Liver (tissue), 9 donors: ENCODE results near the gene DIABLO. TPM values are rescaled to one million over a fixed set of nuclear protein-coding genes. Genes with fewer than 3 reads are reported as not detected.

Source experiments
- DNase-seq: peaks from one replicate; pipeline ENCODE4 v3.0.0-alpha.2; 2017; ENCODE audit warnings: low spot score
- H3K27ac ChIP-seq, 2 donors: one replicate each; pipeline ENCODE4 v1.7.0; 2013; ENCODE audit warnings: inconsistent platforms in 2 of 2, low read length in 2 of 2, control low read depth in 1 of 2, low read depth in 1 of 2, mild to moderate bottlenecking in 1 of 2
- H3K27me3 ChIP-seq, 4 donors: one replicate each; pipeline versions ENCODE4 v1.6.1 to v1.7.0; 2013; ENCODE audit warnings: low read length in 3 of 4, inconsistent platforms in 1 of 4, mild to moderate bottlenecking in 1 of 4, moderate library complexity in 1 of 4; ENCODE audit not compliant: control insufficient read depth in 4 of 4, insufficient read depth in 4 of 4
- H3K36me3 ChIP-seq, 4 donors: one replicate each; pipeline versions ENCODE4 v1.6.1 to v1.7.0; 2013; ENCODE audit warnings: low read length in 3 of 4, mild to moderate bottlenecking in 3 of 4, low read depth in 1 of 4, moderate library complexity in 1 of 4; ENCODE audit not compliant: control insufficient read depth in 4 of 4, insufficient read depth in 3 of 4
- H3K4me1 ChIP-seq, 4 donors: one replicate each; pipeline versions ENCODE4 v1.6.1 to v1.7.0; 2013; ENCODE audit warnings: low read length in 3 of 4, mild to moderate bottlenecking in 3 of 4, moderate library complexity in 1 of 4; ENCODE audit not compliant: control insufficient read depth in 4 of 4, insufficient read depth in 4 of 4
- H3K4me3 ChIP-seq, 3 donors: one replicate each; pipeline versions ENCODE4 v1.6.1 to v1.7.0; 2013; ENCODE audit warnings: low read length in 3 of 3, control low read depth in 1 of 3, low read depth in 1 of 3, mild to moderate bottlenecking in 1 of 3
- H3K9ac ChIP-seq, 2 donors: one replicate each; pipeline ENCODE4 v1.7.0; 2013; ENCODE audit warnings: low read length in 2 of 2, mild to moderate bottlenecking in 2 of 2, moderate library complexity in 2 of 2, control low read depth in 1 of 2, low read depth in 1 of 2
- H3K9me3 ChIP-seq, 4 donors: one replicate each; pipeline versions ENCODE4 v1.6.1 to v1.7.0; 2013; ENCODE audit warnings: low read length in 3 of 4; ENCODE audit not compliant: control insufficient read depth in 4 of 4
- ATF3 ChIP-seq: IDR thresholded peaks from 2 replicates; pipeline ENCODE4 v1.6.1; 2016; ENCODE audit warnings: antibody characterized with exemption
- EGR1 ChIP-seq, 2 donors: IDR thresholded peaks; 2 replicates each; pipeline ENCODE4 v1.6.1; 2016 to 2018; ENCODE audit warnings: antibody characterized with exemption in 2 of 2, low read depth in 2 of 2
- FOXA1 ChIP-seq: IDR thresholded peaks from 2 replicates; pipeline ENCODE4 v1.6.1; 2016; ENCODE audit warnings: antibody characterized with exemption
- FOXA2 ChIP-seq: IDR thresholded peaks from 2 replicates; pipeline ENCODE4 v1.6.1; 2016; ENCODE audit warnings: antibody characterized with exemption
- GABPA ChIP-seq, 2 donors: IDR thresholded peaks in 1 of 2; conservative IDR thresholded peaks in 1 of 2; 2 replicates each; pipeline ENCODE4 v1.6.1; 2016; ENCODE audit warnings: antibody characterized with exemption in 2 of 2, mild to moderate bottlenecking in 1 of 2, moderate library complexity in 1 of 2
- HNF4A ChIP-seq, 2 donors: conservative IDR thresholded peaks; 2 replicates each; pipeline ENCODE4 v1.6.1; 2016; ENCODE audit warnings: antibody characterized with exemption in 2 of 2, mild to moderate bottlenecking in 2 of 2
- HNF4G ChIP-seq: IDR thresholded peaks from 2 replicates; pipeline ENCODE4 v1.6.1; 2016; ENCODE audit warnings: antibody characterized with exemption
- JUND ChIP-seq, 2 donors: IDR thresholded peaks; 2 replicates each; pipeline ENCODE4 v1.6.1; 2016; ENCODE audit warnings: antibody characterized with exemption in 2 of 2
- MAX ChIP-seq: IDR thresholded peaks from 2 replicates; pipeline ENCODE4 v1.6.1; 2016; ENCODE audit warnings: antibody characterized with exemption
- NR2F2 ChIP-seq: IDR thresholded peaks from 2 replicates; pipeline ENCODE4 v1.6.1; 2016; ENCODE audit warnings: antibody characterized with exemption
- RAD21 ChIP-seq, 2 donors: IDR thresholded peaks; 2 replicates each; pipeline ENCODE4 v1.6.1; 2016; ENCODE audit warnings: antibody characterized with exemption in 2 of 2, mild to moderate bottlenecking in 2 of 2
- RXRA ChIP-seq, 2 donors: IDR thresholded peaks; 2 replicates each; pipeline ENCODE4 v1.6.1; 2017 to 2018; ENCODE audit warnings: antibody characterized with exemption in 2 of 2, mild to moderate bottlenecking in 1 of 2
- SP1 ChIP-seq: IDR thresholded peaks from 2 replicates; pipeline ENCODE4 v1.6.1; 2018; ENCODE audit warnings: antibody characterized with exemption, mild to moderate bottlenecking
- TAF1 ChIP-seq: conservative IDR thresholded peaks from 2 replicates; pipeline ENCODE4 v1.6.1; 2016; ENCODE audit warnings: antibody characterized with exemption, mild to moderate bottlenecking
- YY1 ChIP-seq: IDR thresholded peaks from 2 replicates; pipeline ENCODE4 v1.6.1; 2016; ENCODE audit warnings: antibody characterized with exemption, mild to moderate bottlenecking
- ZBTB33 ChIP-seq: IDR thresholded peaks from 2 replicates; pipeline ENCODE4 v1.6.1; 2016; ENCODE audit warnings: antibody characterized with exemption
- WGBS: extraction: QIAGEN DNeasy Blood & Tissue Kit; methylation state at CpG from one replicate; pipeline ENCODE4 v1.1.7; 2013; 5-methylcytosine and 5-hydroxymethylcytosine counted together
- polyA plus RNA-seq, 2 donors: library from polyadenylated mRNA; stranded (reverse) in 1 of 2; unstranded in 1 of 2; fragments of 200-250 nt in 1 of 2; fragments of >200 nt in 1 of 2; fragmentation: Nextera tagmentation in 1 of 2; extraction: Ambion mirVana in 1 of 2; gene quantifications; one replicate each; pipeline versions ENCODE4 v1.2.1 to v1.2.3, GENCODE V29; 2013 to 2015
- total RNA-seq, 2 donors: library from RNA; depleted of rRNA; stranded (reverse); fragments of >200 nt; gene quantifications; one replicate each; pipeline ENCODE4 v1.2.3, GENCODE V29; 2014
- TF ChIP-seq, protein P1 (sequence below): IDR thresholded peaks from 2 replicates; pipeline ENCODE4 v1.6.1; 2016; ENCODE audit warnings: antibody characterized with exemption, mild to moderate bottlenecking
- donor health status: healthy.
- donor health status: healthy.
- donor health status: healthy.
- donor health status: healthy.
- donor health status: healthy.

Gene DIABLO
- total and polyA plus RNA-seq, 4 donors = 20.4 to 34.4 (median 28.5) TPM

DNA sequence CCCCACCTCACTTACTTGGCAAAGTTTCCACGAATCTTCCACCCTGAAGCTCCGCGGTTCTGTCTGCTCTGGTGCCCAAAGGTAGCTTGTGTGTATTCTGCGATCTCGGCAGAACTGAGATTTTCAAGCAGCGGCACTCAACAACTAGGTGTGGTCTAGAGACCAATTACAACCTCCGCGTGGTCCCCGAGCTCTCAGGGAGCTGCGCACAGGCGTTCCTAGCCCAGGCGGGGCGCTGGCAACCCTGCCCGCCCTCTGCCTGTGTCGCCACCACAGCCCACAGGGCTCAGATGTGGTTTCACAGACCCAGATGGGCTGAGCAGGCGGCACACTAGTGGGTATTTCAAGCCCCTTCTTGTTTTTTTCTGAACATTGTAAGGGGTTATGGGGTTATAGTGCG lies 1.5 kb upstream of the DIABLO start:
- Histone ChIP-seq H3K27me3 (no peaks in the 10 kb centered on the region), H3K36me3 (peaks cover 1 to 22% (median 17%) of the 10 kb centered on the region in 4 donors), H3K9me3 (no peaks in the 10 kb centered on the region), H3K27ac (no peak overlapping the region), H3K4me3 (no peak overlapping the region), H3K4me1 (peaks cover 14 to 22% (median 19%) of the 10 kb centered on the region in 4 donors), H3K9ac (no peak overlapping the region)
- TF ChIP-seq JUND (IDR thresholded peaks at IDR 0.05) (no peak), SP1 (no peak), HNF4G (no peak), TAF1 (no peak), ATF3 (no peak), RXRA (IDR thresholded peaks at IDR 0.05) (no peak), GABPA (IDR thresholded peaks at IDR 0.05 in 1 of 2, conservative IDR thresholded peaks at IDR 0.05 in 1 of 2) (no peak), MAX (no peak), NR2F2 (no peak), EGR1 (IDR thresholded peaks at IDR 0.05; ENCODE audit: low read depth in 2 of 2) (no peak), RAD21 (IDR thresholded peaks at IDR 0.05) (no peak), FOXA2 (no peak), ZBTB33 (no peak), HNF4A (conservative IDR thresholded peaks at IDR 0.05) (no peak), FOXA1 (no peak), YY1 (no peak)
- TF ChIP-seq, protein P1, sequence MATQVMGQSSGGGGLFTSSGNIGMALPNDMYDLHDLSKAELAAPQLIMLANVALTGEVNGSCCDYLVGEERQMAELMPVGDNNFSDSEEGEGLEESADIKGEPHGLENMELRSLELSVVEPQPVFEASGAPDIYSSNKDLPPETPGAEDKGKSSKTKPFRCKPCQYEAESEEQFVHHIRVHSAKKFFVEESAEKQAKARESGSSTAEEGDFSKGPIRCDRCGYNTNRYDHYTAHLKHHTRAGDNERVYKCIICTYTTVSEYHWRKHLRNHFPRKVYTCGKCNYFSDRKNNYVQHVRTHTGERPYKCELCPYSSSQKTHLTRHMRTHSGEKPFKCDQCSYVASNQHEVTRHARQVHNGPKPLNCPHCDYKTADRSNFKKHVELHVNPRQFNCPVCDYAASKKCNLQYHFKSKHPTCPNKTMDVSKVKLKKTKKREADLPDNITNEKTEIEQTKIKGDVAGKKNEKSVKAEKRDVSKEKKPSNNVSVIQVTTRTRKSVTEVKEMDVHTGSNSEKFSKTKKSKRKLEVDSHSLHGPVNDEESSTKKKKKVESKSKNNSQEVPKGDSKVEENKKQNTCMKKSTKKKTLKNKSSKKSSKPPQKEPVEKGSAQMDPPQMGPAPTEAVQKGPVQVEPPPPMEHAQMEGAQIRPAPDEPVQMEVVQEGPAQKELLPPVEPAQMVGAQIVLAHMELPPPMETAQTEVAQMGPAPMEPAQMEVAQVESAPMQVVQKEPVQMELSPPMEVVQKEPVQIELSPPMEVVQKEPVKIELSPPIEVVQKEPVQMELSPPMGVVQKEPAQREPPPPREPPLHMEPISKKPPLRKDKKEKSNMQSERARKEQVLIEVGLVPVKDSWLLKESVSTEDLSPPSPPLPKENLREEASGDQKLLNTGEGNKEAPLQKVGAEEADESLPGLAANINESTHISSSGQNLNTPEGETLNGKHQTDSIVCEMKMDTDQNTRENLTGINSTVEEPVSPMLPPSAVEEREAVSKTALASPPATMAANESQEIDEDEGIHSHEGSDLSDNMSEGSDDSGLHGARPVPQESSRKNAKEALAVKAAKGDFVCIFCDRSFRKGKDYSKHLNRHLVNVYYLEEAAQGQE = no peak
- DNase-seq = no peak
- WGBS = 89% methylated on average over 17 of the region's 17 CpGs

- Histone ChIP-seq H3K27ac (no peak overlapping the region), H3K9me3 (no peaks in the 10 kb centered on the region), H3K27me3 (no peaks in the 10 kb centered on the region), H3K4me3 (peak overlapping the region; percentile 33 to 57 (median 57)), H3K4me1 (peaks cover 14 to 22% (median 19%) of the 10 kb centered on the region in 4 donors), H3K36me3 (peaks cover 3 to 23% (median 16%) of the 10 kb centered on the region in 4 donors), H3K9ac (no peak overlapping the region)
- TF ChIP-seq FOXA1 = no peak
- no peak for TF ChIP-seq JUND (IDR thresholded peaks at IDR 0.05)
- TF ChIP-seq MAX = no peak
- TF ChIP-seq, protein P1 = peak; percentile 96
- WGBS = 10% methylated on average over 55 of the region's 55 CpGs
- no peak for DNase-seq
These were observed 694 bp upstream of the DIABLO start for GRCh38 chr12:122226366-122227125.
